HepG2 (cell line): ENCODE measurements around the gene RAB5A. TPM values are rescaled to one million over a fixed set of nuclear protein-coding genes. Genes with fewer than 3 reads are reported as not detected.

Experiments
- ATAC-seq: fragments of 200-7000 bp; cut with Tn5 transposase; 3 replicates; pipeline ENCODE4 v1.9.1; 2020; ENCODE audit warnings: mild to moderate bottlenecking, moderate library complexity
- BruUV-seq: library from RNA; stranded (reverse); fragments of 400-500 nt; replicated peaks from 2 replicates; lab custom pipeline; 2021; lab: Mats Ljungman, UMichigan
- CTCF ChIA-PET: fragments of 300-600 bp; formaldehyde crosslinking; extraction: SDS; loops from one replicate; lab custom pipeline; 2021; ENCODE audit warnings: low total read pairs, inconsistent platforms, low intra/inter-chr PET ratio; lab: Yijun Ruan, JAX
- POLR2A ChIA-PET: fragments of 350-600 bp; sonication (Branson Sonifier 250); formaldehyde crosslinking; loops from one replicate; lab custom pipeline; 2020; ENCODE audit warnings: antibody characterized with exemption, inconsistent platforms; lab: Yijun Ruan, JAX
- DNase-seq: peaks from one replicate; pipeline ENCODE4 v3.0.0-alpha.2; 2015; ENCODE audit warnings: low spot score
- FAIRE-seq: peaks from 3 replicates; lab custom pipeline; 2011; peaks lifted over from hg19 to GRCh38; lab: Jason Lieb, UNC
- H2AFZ ChIP-seq: one replicate; pipeline ENCODE4 v1.6.1; 2011; ENCODE audit warnings: low read length, inconsistent platforms
- H3K27ac ChIP-seq: fragments of 300-600 bp; 3 replicates; pipeline ENCODE4 v1.8.0; 2011; ENCODE audit warnings: mixed run types, mild to moderate bottlenecking, mixed read lengths, low read length, inconsistent platforms; ENCODE audit not compliant: insufficient read depth; ENCODE audit errors: extremely low read length
- H3K27me3 ChIP-seq, 2 experiments: fragments of 200-600 bp in 1 of 2; 2 replicates in 1 of 2; 3 replicates in 1 of 2; pipeline versions ENCODE4 v1.6.0 to v1.8.0; 2011; ENCODE audit warnings: low read length in 2 of 2, mild to moderate bottlenecking in 2 of 2, moderate library complexity in 2 of 2, inconsistent platforms in 1 of 2; ENCODE audit not compliant: insufficient read depth in 2 of 2, control insufficient read depth in 1 of 2
- H3K36me3 ChIP-seq, 2 experiments: fragments of 200-600 bp in 1 of 2; replicated peaks in 1 of 2; 2 replicates in 1 of 2; 3 replicates in 1 of 2; pipeline versions ENCODE4 v1.5.1 to v1.8.0; 2011; ENCODE audit warnings: low read length in 2 of 2, inconsistent platforms in 1 of 2; ENCODE audit not compliant: insufficient read depth in 2 of 2, control insufficient read depth in 1 of 2
- H3K4me1 ChIP-seq: 2 replicates; pipeline ENCODE4 v1.5.1; 2012; ENCODE audit warnings: low read length, inconsistent platforms; ENCODE audit not compliant: insufficient read depth
- H3K4me2 ChIP-seq: 2 replicates; pipeline ENCODE4 v1.6.0; 2011; ENCODE audit warnings: low read depth, low read length, inconsistent platforms
- H3K4me3 ChIP-seq, 3 experiments: fragments of 200-600 bp in 1 of 3; sonication (generic), shearing (Covaris generic) in 1 of 3; replicated peaks in 1 of 3; 2 replicates each; pipeline ENCODE4 v1.5.1; 2011 to 2016; ENCODE audit warnings: low read length in 3 of 3, inconsistent platforms in 2 of 3, low read depth in 2 of 3, mild to moderate bottlenecking in 2 of 3, control low read depth in 1 of 3, mixed read lengths in 1 of 3; ENCODE audit not compliant: insufficient read depth in 1 of 3
- H3K79me2 ChIP-seq: one replicate; pipeline ENCODE4 v1.6.1; 2011; ENCODE audit warnings: low read length, inconsistent platforms; ENCODE audit not compliant: insufficient read depth
- H3K9ac ChIP-seq: 2 replicates; pipeline ENCODE4 v1.6.0; 2011; ENCODE audit warnings: mild to moderate bottlenecking, low read depth, low read length, inconsistent platforms; ENCODE audit not compliant: insufficient read depth
- H3K9me3 ChIP-seq: 2 replicates; pipeline ENCODE4 v1.5.1; 2012; ENCODE audit warnings: mild to moderate bottlenecking, low read length
- H4K20me1 ChIP-seq: 2 replicates; pipeline ENCODE4 v1.6.0; 2011; ENCODE audit warnings: inconsistent platforms, mild to moderate bottlenecking, low read length, moderate library complexity; ENCODE audit not compliant: insufficient read depth
- CREM ChIP-seq, 2 experiments: sonication (generic) in 1 of 2; formaldehyde crosslinking in 1 of 2; IDR thresholded peaks; 2 replicates each; pipeline versions ENCODE4 v1.4.0 to v1.6.1; 2016 to 2020; ENCODE audit warnings: antibody characterized with exemption in 1 of 2, mild to moderate bottlenecking in 1 of 2, missing genetic modification reagents in 1 of 2
- HOXD1 ChIP-seq: sonication (generic); formaldehyde crosslinking; IDR thresholded peaks from 2 replicates; pipeline ENCODE4 v1.5.0; 2020; ENCODE audit warnings: missing genetic modification reagents
- ISL2 ChIP-seq: sonication (generic); formaldehyde crosslinking; IDR thresholded peaks from 2 replicates; pipeline ENCODE4 v1.5.0; 2020; ENCODE audit warnings: missing genetic modification reagents
- MAFG ChIP-seq: sonication (generic); formaldehyde crosslinking; IDR thresholded peaks from 2 replicates; pipeline ENCODE4 v1.5.1; 2020; ENCODE audit warnings: mild to moderate bottlenecking, missing genetic modification reagents
- SKI ChIP-seq: fragments of 450-650 bp; IDR thresholded peaks from one replicate; pipeline ENCODE4 v1.6.1; 2018; ENCODE audit warnings: mild to moderate bottlenecking; ENCODE audit not compliant: partially characterized antibody
- YEATS4 ChIP-seq: sonication (generic); formaldehyde crosslinking; IDR thresholded peaks from 2 replicates; pipeline ENCODE4 v1.4.0; 2020; ENCODE audit warnings: missing genetic modification reagents, borderline replicate concordance
- ZNF138 ChIP-seq: sonication (generic); formaldehyde crosslinking; IDR thresholded peaks from 2 replicates; pipeline ENCODE4 v1.5.0; 2020; ENCODE audit warnings: mild to moderate bottlenecking, low read depth, missing genetic modification reagents
- ZNF446 ChIP-seq: sonication (generic); formaldehyde crosslinking; IDR thresholded peaks from 2 replicates; pipeline ENCODE4 v1.5.0; 2020; ENCODE audit warnings: mild to moderate bottlenecking, missing genetic modification reagents
- ZNF543 ChIP-seq: sonication (generic); formaldehyde crosslinking; IDR thresholded peaks from 2 replicates; pipeline ENCODE4 v1.4.0; 2020; ENCODE audit warnings: mild to moderate bottlenecking, missing genetic modification reagents
- ZSCAN9 ChIP-seq: IDR thresholded peaks from 2 replicates; pipeline ENCODE4 v1.6.1; 2016; ENCODE audit warnings: borderline replicate concordance
- WGBS: methylation state at CpG from one replicate; pipeline ENCODE4 v1.1.6; 2017; ENCODE audit warnings: low lambda C conversion rate; 5-methylcytosine and 5-hydroxymethylcytosine counted together
- in situ Hi-C: cut with HindIII; loops from 2 replicates; pipeline ENCODE4 v1.10.0; 2017; ENCODE audit warnings: low pct_unique_long_range_greater_than_20kb; ENCODE audit not compliant: extremely low pct_ligation_motif_present
- intact Hi-C: fragments of 100-400 bp; cut with micrococcal nuclease; formaldehyde crosslinking; loops from one replicate; pipeline ENCODE4 v1.10.0; 2022; ENCODE audit not compliant: unreplicated experiment
- polyA plus RNA-seq, 8 experiments: library from polyadenylated mRNA; depleted of rRNA in 3 of 8; stranded (reverse) in 7 of 8; unstranded in 1 of 8; fragments of >200 nt; fragmentation: Illumina TruSeq in 4 of 8; extraction: Trizol in 4 of 8; gene quantifications; 2 replicates each; pipeline versions ENCODE4 v1.2.1 to v1.2.3, GENCODE V29; 2011 to 2016; ENCODE audit warnings: low read depth in 4 of 8, missing spikeins in 1 of 8, mixed read lengths in 1 of 8; ENCODE audit not compliant: insufficient read depth in 1 of 8
- total RNA-seq, 5 experiments: library from RNA; depleted of rRNA; stranded (reverse); fragments of >200 nt; fragmentation: Illumina TruSeq; extraction: Trizol; gene quantifications; 2 replicates each; pipeline ENCODE4 v1.2.3, GENCODE V29; 2016; ENCODE audit warnings: low read depth in 1 of 5
- TF ChIP-seq, protein P1 (sequence below): sonication (generic); formaldehyde crosslinking; IDR thresholded peaks from 2 replicates; pipeline ENCODE4 v1.8.0; 2022; ENCODE audit warnings: low read depth, missing genetic modification reagents
- TF ChIP-seq, protein P2 (sequence below): sonication (generic); formaldehyde crosslinking; IDR thresholded peaks from 2 replicates; pipeline ENCODE4 v1.8.0; 2022; ENCODE audit warnings: missing genetic modification reagents, mild to moderate bottlenecking, moderate library complexity, borderline replicate concordance
- TF ChIP-seq, protein P3 (sequence below): sonication (generic); formaldehyde crosslinking; IDR thresholded peaks from 2 replicates; pipeline ENCODE4 v1.8.0; 2022; ENCODE audit warnings: missing genetic modification reagents, mild to moderate bottlenecking, inconsistent platforms, borderline replicate concordance

Gene RAB5A
- total and polyA plus RNA-seq, 2 of the 13 experiments (the other 11 are each of a cell fraction or from before 2014, with no cell fraction given), result 16.0 to 27.1 TPM

DNA sequence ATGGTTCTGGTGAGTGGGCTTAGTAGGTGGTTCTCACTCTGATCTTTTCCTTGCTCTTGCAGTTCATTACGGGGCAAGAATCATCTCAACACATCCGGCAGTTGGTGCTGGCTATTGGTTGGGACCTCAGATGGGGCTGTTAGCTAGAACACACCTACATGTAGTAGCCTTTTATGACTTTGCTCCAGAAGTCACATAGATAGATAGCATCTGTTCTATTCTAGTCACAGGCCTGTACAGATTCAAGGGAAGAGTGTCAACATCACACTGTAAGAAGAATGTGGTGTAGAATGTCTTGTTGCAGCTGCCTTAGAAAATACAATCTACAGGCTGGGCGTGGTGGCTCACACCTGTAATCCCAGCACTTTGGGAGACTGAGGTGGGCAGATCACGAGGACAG, 15.1 kb downstream of the RAB5A start (continued):
- TF ChIP-seq, protein P1, sequence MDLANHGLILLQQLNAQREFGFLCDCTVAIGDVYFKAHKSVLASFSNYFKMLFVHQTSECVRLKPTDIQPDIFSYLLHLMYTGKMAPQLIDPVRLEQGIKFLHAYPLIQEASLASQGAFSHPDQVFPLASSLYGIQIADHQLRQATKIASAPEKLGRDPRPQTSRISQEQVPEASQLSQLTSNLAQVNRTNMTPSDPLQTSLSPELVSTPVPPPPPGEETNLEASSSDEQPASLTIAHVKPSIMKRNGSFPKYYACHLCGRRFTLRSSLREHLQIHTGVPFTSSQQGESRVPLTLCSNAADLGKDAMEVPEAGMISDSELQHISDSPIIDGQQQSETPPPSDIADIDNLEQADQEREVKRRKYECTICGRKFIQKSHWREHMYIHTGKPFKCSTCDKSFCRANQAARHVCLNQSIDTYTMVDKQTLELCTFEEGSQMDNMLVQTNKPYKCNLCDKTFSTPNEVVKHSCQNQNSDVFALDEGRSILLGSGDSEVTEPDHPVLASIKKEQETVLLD (CRISPR knock-in tag), result no peak
- TF ChIP-seq, protein P2, sequence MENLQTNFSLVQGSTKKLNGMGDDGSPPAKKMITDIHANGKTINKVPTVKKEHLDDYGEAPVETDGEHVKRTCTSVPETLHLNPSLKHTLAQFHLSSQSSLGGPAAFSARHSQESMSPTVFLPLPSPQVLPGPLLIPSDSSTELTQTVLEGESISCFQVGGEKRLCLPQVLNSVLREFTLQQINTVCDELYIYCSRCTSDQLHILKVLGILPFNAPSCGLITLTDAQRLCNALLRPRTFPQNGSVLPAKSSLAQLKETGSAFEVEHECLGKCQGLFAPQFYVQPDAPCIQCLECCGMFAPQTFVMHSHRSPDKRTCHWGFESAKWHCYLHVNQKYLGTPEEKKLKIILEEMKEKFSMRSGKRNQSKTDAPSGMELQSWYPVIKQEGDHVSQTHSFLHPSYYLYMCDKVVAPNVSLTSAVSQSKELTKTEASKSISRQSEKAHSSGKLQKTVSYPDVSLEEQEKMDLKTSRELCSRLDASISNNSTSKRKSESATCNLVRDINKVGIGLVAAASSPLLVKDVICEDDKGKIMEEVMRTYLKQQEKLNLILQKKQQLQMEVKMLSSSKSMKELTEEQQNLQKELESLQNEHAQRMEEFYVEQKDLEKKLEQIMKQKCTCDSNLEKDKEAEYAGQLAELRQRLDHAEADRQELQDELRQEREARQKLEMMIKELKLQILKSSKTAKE (CRISPR knock-in tag), result no peak

DNA sequence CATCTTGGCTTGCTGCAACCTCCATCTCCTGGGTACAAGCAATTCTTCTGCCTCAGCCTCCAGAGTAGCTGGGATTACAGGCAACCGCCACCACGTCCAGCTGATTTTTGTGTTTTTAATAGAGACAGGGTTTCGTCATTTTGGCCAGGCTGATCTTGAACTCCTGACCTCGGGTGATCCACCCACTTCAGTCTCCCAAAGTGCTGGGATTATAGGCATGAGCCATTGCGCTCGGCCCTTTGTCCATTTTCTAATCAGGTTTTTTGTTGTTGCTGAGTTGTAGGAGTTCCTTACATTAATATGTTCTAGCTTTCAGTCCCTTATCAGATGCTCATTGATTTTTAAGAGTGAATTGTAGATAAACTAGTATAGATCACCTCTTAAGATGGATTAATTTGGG, 20.3 kb downstream of the RAB5A start:
- Histone ChIP-seq H3K27ac (no peak overlapping the region), H3K4me3 (no peak overlapping the region), H3K79me2 (peaks cover 71% of the 10 kb centered on the region), H3K4me1 (no peaks in the 10 kb centered on the region), H3K4me2 (no peak overlapping the region), H2AFZ (no peak overlapping the region), H3K9ac (no peak overlapping the region), H3K36me3 (peaks cover 4 to 24% of the 10 kb centered on the region in 2 experiments; a peak in 3 of 5 replicates), H4K20me1 (peaks cover 12% of the 10 kb centered on the region), H3K9me3 (no peaks in the 10 kb centered on the region), H3K27me3 (no peaks in the 10 kb centered on the region)
- POLR2A ChIA-PET, result no interaction called here
- BruUV-seq, result no TSS peak
- in situ Hi-C loops, result no loop called here
- no peak for ATAC-seq
- no peak for FAIRE-seq
- DNase-seq, result no peak
- CTCF ChIA-PET, result no interaction called here
- TF ChIP-seq ISL2 (no peak), ZNF446 (CRISPR knock-in tag) (no peak), MAFG (CRISPR knock-in tag) (no peak), YEATS4 (no peak), HOXD1 (CRISPR knock-in tag) (no peak), SKI (no peak), ZNF138 (CRISPR knock-in tag) (no peak), ZNF543 (CRISPR knock-in tag) (no peak), ZSCAN9 (CRISPR knock-in tag) (no peak), CREM (IDR thresholded peaks at IDR 0.05) (no peak), CREM (CRISPR knock-in tag; IDR thresholded peaks at IDR 0.05) (no peak)
- TF ChIP-seq, protein P3, sequence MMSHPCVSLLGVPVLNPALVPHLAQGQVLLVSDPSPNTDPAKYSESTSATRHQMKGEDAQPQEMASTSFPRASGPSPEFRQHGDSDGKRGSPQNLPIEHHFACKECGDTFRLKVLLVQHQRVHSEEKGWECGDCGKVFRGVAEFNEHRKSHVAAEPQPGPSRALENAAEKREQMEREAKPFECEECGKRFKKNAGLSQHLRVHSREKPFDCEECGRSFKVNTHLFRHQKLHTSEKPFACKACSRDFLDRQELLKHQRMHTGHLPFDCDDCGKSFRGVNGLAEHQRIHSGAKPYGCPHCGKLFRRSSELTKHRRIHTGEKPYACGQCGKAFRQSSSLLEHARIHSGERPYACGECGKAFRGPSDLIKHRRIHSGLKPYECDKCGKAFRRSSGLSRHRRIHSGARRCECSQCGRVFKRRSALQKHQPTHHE (CRISPR knock-in tag), result no peak
- intact Hi-C loops, result no loop called here
- WGBS, result 97% methylated on average over 6 of the region's 6 CpGs
